ENCODE data around the gene RIOK1.

GRCh38 chr6:7433121-7433617, 43.6 kb downstream of the RIOK1 start:
- no peak for TF ChIP-seq REST (IDR thresholded peaks at IDR 0.05; ENCODE audit: insufficient read depth in 1 of 2, low read depth in 2 of 2, low read length in 2 of 2)
- no peak for TF ChIP-seq POLR2AphosphoS5 (IDR thresholded peaks at IDR 0.05; ENCODE audit: low read depth, low read length)
- TF ChIP-seq FOXP2 (optimal IDR thresholded peaks at IDR 0.05; ENCODE audit: borderline replicate concordance, extremely low read depth, extremely low read length, insufficient read depth) = no peak
